ENCODE measurements around the gene KRT32. TPM values are rescaled to one million over a fixed set of nuclear protein-coding genes. Genes with fewer than 3 reads are reported as not detected.
"Not testable (repeated sequence)": the region's sequence is repeated elsewhere in the genome, so short reads cannot be mapped to it uniquely, and the experiment has no call there.

Gene KRT32
- total RNA-seq, 2 donors from 2014 or later: 0.23 TPM; not detected in 1

- intact Hi-C loops (cut with DNase I): no loop called here
- DNase-seq (ENCODE audit: low spot score): no peak
These were observed 26.6 kb downstream of the KRT32 start, which contains the start of gene KRT38 for GRCh38 chr17:41440531-41441033. Gene KRT38 (minus strand): TSS chr17:41440983. CDS start chr17:41440921, 62 bp downstream.

GRCh38 chr17:41439375-41439774, 27.8 kb downstream of the KRT32 start:
- intact Hi-C loops (cut with DNase I): no loop called here
- DNase-seq (ENCODE audit: low spot score): no peak

DNA sequence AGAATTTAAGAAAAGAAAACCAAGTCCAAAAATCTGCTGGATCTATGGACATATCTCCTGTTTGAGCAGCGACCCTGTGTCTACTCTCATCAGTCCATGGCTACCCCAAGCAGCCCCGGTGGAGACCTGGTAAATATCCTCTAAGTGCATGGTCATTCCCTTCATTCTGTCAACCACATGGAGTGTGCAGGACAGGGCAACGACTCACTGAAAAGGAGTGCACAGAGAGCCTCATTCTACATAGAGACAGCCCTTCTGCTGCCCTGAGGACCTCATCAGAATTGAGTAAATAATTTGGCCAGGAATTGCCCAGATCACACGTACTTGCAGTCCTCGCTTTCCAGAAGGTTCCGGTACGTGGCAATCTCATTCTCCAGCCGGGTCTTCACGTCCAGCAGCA, 29.4 kb downstream of the KRT32 start:
- intact Hi-C loops (cut with DNase I): no loop called here
- DNase-seq (ENCODE audit: low spot score): no peak

GRCh38 chr17:41437254-41437653, 29.9 kb downstream of the KRT32 start:
- DNase-seq (ENCODE audit: low spot score): no peak
- intact Hi-C loops (cut with DNase I): no loop called here

DNA sequence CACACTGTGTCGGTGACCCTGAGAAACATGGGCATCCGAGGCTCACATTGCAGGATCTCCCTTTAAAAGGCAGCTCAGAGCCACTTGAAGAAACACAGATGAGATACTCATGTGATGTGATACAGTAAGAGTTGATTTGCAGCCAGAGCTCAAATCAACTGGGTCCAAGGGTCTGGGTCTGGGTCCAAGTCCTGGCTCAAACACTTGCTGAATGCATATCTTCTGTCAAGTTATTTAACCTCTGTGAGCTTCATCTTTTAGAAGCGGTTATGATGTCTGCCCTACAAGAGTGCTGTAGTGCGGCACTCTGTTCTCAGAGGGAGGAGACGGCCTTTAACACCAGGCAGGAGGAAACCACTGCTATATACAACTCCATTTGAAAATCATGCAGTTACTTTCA, 32.8 kb downstream of the KRT32 start:
- DNase-seq (ENCODE audit: low spot score): no peak
- intact Hi-C loops (cut with DNase I): no loop called here

- DNase-seq (ENCODE audit: low spot score): no peak
- intact Hi-C loops (cut with DNase I): no loop called here
These were observed 33.2 kb downstream of the KRT32 start for GRCh38 chr17:41434005-41434404.

- intact Hi-C loops (cut with DNase I): no loop called here
- DNase-seq (ENCODE audit: low spot score): no peak
These were observed 33.6 kb downstream of the KRT32 start for GRCh38 chr17:41433586-41433985.

DNA sequence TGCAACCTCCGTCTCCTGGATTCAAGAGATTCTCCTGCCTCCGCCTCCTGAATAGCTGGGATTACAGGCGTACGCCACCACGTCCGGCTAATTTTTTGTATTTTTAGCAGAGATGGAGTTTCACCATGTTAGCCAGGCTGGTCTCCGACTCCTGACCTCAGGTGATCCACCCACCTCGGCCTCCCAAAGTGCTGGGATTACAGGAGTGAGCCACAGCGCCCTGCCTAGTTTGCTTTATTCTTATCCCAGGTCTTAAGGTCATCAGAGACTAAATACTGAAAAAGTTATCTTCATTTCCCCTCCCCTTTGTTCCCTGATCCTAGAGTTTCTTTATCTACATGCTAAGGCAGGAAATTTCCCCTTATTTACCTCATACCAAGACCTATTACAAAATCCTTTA, 36.8 kb downstream of the KRT32 start:
- intact Hi-C loops (cut with DNase I); DNase-seq (ENCODE audit: low spot score): not testable (repeated sequence)

- intact Hi-C loops (cut with DNase I): no loop called here
- DNase-seq (ENCODE audit: low spot score): no peak
These were observed 37.5 kb downstream of the KRT32 start for GRCh38 chr17:41429667-41430066.

GRCh38 chr17:41428591-41429291, 38.4 kb downstream of the KRT32 start:
- intact Hi-C loops (cut with DNase I): no loop called here
- no peak for DNase-seq (ENCODE audit: low spot score)

DNA sequence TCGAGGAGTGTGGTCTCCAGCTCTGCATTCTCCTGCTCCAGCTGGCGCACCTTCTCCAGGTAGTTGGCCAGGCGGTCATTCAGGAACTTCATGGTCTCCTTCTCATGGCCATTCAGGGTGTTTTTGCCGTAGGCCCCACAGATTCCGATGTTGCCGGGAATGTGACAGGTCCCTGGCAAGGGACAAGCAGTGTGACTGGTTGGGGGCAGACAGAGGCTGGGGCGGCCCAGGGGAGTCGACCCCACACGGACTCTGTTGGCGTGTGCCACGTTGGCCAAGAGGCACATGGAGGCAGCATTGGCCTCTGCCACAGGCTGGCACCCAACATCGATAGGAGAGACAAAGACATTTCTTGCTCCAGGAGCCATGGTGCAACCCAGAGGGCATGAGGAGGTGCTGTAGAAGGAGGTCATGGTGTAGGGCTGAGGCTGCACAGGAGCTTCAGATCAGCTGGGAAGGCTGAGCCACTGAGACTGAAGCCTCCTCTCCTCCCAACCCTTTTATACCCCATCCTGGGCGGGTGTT, 43.0 kb downstream of the KRT32 start, which contains the start of gene KRT37:
TSS of gene KRT37 (minus strand) at position 475 of the 525 bp plus-strand sequence. CDS start at position 413, 62 bp downstream.
- no peak for DNase-seq (ENCODE audit: low spot score)
- intact Hi-C loops (cut with DNase I): no loop called here

DNA sequence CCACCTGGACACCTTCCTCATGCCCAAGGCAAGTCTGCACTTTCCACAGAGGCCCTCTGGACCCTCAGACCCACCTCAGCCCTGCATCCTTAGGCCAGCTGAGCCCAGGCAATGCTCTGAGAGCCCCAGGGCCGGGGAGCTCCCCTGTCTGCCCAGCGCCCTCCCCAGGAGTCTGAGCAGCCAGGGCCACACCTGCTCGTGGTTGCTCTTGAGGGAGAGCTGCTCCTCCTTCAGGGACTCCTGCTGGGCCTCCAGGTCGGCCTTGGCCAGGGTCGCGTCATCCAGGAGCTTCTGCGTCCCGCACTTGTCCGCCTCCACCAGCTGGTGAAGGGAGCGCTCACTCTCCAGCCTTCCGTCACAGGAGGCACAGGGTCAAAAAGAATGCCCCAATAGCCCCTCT, 44.6 kb downstream of the KRT32 start:
- intact Hi-C loops (cut with DNase I); DNase-seq (ENCODE audit: low spot score): not testable (repeated sequence)

DNA sequence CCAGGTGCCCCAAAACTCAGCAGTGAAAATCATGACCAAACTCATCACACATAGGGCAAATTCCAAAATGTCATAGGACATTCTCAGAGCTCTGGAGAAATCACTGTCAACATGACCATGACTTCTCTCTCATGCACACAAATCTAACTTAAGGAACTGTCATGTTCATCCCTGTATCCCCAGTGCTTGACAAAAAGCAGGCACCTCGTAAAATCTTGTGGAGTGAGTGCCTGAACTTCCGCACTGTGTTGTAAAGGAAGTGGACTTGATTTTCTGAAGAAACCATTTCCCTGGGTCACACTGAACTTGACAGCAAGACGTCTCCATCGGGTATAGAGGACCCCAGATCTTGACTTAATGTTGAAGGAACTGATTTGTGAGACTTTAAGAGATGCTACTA, 45.6 kb downstream of the KRT32 start:
- intact Hi-C loops (cut with DNase I): no loop called here
- DNase-seq (ENCODE audit: low spot score): no peak

- intact Hi-C loops (cut with DNase I): no loop called here
- no peak for DNase-seq (ENCODE audit: low spot score)
These were observed 46.1 kb downstream of the KRT32 start for GRCh38 chr17:41421116-41421515.

GRCh38 chr17:41420134-41420533, 47.1 kb downstream of the KRT32 start:
- no peak for DNase-seq (ENCODE audit: low spot score)

GRCh38 chr17:41419716-41420115, 47.5 kb downstream of the KRT32 start:
- no peak for DNase-seq (ENCODE audit: low spot score)
- intact Hi-C loops (cut with DNase I): no loop called here

More at GRCh38 chr17:41420134-41420533, 47.1 kb downstream of the KRT32 start:
- intact Hi-C loops (cut with DNase I): no loop called here

DNA sequence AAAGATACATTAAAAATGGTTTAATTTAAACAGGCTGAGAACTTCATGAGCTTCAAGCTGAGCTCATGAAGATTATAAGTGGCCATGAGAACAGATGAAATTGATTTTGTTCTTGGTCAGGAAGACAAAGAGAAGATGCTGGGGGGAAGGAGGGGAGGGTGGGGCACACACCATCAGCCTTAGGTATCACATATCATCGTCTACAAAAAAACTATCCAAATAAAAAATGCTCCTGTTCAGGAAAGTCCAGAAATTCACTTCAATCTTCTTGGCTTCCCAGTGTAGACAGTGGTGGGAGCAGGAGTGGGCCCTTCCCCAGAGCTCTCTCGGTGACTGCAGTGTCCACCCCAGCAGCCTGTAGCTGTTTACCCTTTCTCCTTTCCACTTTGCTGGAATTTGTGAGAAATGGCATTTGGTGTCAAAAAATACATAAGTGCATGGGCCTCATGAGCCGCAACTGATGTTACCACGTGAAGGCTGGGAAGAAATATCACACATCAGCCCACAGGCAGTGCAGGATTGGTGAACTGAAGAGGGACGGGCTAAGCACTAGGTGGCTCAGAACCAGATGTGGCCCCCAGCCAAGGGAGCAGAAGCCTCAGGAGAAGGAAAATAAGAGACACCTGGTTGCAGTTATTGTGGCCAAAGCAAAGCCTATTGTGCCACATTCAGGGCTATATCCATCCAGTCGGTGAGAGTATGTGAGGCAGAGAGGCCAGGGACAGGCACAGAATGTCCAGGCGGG, 48.9 kb downstream of the KRT32 start:
- no peak for DNase-seq (ENCODE audit: low spot score)
- intact Hi-C loops (cut with DNase I): no loop called here

DNA sequence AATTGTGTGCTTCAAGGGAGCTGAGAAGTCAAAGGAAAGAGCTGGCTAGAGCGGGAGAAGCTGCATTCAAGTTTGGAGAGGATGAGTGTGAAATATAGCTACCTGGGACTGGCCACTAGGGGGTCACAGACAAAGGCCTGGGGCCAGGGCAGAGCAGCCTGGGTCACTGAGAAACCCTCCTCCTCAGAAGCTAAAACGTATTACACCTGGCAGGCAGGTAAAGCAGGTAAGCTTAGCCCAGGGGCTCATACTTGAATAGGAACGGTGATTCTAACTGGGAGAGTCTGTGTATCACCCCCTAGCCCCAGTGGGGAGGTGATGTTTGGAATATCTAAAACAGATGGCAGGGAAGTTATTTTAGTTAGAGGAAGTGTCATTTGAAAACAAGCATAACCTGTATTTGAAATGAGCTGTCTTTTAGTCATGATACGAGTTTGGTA, 49.6 kb downstream of the KRT32 start:
- intact Hi-C loops (cut with DNase I): no loop called here
- DNase-seq (ENCODE audit: low spot score): no peak

DNA sequence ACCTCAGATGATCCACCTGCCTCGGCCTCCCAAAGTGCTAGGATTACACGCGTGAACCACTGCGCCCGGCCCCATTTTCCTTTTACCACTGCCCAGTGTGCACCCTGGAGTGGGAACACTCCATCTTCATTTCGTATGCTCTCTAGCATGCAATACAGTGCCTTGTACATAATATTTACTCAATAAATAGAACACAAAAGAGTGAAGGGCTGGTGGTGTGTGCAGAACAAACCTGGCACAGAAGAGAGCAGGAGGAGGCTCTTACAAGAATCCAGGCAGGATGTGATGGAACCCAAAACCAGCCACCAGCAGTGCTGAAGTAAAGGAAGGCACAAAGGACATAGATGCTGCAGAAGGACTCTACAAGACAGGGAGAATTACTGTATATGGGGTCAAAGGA, 50.1 kb downstream of the KRT32 start:
- intact Hi-C loops (cut with DNase I): no loop called here
- no peak for DNase-seq (ENCODE audit: low spot score)

DNA sequence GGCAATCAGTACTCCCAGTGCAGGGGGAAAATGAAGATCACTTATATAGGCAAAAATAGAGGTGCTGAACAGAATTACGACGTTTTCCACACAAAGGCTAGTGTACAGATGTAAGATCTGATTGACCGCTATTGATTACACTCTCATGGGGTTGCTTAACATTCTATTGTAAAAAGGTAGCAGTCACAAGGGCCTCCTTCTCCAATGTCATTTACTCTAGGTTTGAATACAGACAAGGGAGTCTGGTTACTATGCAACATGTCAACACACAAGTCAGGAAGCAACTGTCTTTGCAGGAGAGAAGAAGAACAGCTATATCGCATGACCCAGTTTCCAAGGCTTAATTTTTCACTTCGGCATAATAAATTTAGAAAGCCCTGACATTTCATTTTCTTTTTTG, 50.7 kb downstream of the KRT32 start:
- no peak for DNase-seq (ENCODE audit: low spot score)
- intact Hi-C loops (cut with DNase I): no loop called here
